Keratinocyte (primary cell): Measurements from ENCODE around the gene FAM20C.

Experiments used
- CTCF ChIP-seq, 3 experiments: IDR thresholded peaks in 1 of 3; conservative IDR thresholded peaks in 1 of 3; optimal IDR thresholded peaks in 1 of 3; 2 replicates in 2 of 3; 3 replicates in 1 of 3; pipeline versions ENCODE3 to v1.5.1; 2011; ENCODE audit warnings: low read length in 3 of 3, mild to moderate bottlenecking in 3 of 3, moderate library complexity in 2 of 3, control low read depth in 1 of 3, inconsistent platforms in 1 of 3; ENCODE audit not compliant: insufficient read depth in 2 of 3; ENCODE audit errors: extremely low read depth in 1 of 3
- EZH2 ChIP-seq: IDR thresholded peaks from one replicate; pipeline ENCODE4 v1.6.1; 2012; ENCODE audit warnings: inconsistent platforms, mild to moderate bottlenecking, low read length, moderate library complexity

GRCh38 chr7:208816-209215 is 16.4 kb downstream of the FAM20C start:
- TF ChIP-seq CTCF (optimal IDR thresholded peaks at IDR 0.05 in 1 of 3, IDR thresholded peaks at IDR 0.05 in 1 of 3, conservative IDR thresholded peaks at IDR 0.05 in 1 of 3; ENCODE audit: extremely low read depth in 1 of 3, insufficient read depth in 2 of 3, low read length in 3 of 3) (no peak), EZH2 (no peak)
